ENCODE data around the gene C14orf93.

The C14orf93 gene

DNA sequence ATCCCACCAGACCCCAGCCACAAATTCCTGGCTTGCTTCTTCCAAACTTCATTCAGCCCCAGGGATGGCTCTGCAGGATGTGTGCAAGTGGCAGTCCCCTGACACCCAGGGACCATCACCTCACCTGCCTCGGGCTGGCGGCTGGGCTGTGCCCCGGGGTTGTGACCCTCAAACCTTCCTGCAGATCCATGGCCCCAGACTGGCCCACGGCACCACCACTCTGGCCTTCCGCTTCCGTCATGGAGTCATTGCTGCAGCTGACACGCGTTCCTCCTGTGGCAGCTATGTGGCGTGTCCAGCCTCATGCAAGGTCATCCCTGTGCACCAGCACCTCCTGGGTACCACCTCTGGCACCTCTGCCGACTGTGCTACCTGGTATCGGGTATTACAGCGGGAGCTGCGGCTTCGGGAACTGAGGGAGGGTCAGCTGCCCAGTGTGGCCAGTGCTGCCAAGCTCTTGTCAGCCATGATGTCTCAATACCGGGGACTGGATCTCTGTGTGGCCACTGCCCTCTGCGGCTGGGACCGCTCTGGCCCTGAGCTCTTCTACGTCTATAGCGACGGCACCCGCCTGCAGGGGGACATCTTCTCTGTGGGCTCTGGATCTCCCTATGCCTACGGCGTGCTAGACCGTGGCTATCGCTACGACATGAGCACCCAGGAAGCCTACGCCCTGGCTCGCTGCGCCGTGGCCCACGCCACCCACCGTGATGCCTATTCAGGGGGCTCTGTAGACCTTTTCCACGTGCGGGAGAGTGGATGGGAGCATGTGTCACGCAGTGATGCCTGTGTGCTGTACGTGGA lies 32.4 kb upstream of the C14orf93 start, which contains the start of gene PSMB11:
TSS of gene PSMB11 (plus strand) at position 51 of the 804 bp plus-strand sequence. CDS start at position 65, 14 bp downstream.
- no peaks in the 10 kb centered on the region for H3K4me1 ChIP-seq (ENCODE audit: insufficient read depth, low read length)
- no peak within 1 kb of the TSS for H3K4me3 ChIP-seq (ENCODE audit: low read depth in 1 of 2, low read length in 2 of 2)
- H3K36me3 ChIP-seq (ENCODE audit: insufficient read depth, low read length), result no peaks in the 10 kb centered on the region
- H3K27ac ChIP-seq (ENCODE audit: low read depth, low read length), result no peak within 1 kb of the TSS
- no peaks in the 10 kb centered on the region for H3K27me3 ChIP-seq (ENCODE audit: control insufficient read depth in 1 of 2, insufficient read depth in 2 of 2, low read length in 2 of 2)
- no peak within 1 kb of the TSS for H3K9ac ChIP-seq (ENCODE audit: low read length)
- no peaks in the 10 kb centered on the region for H3K9me3 ChIP-seq (ENCODE audit: low read length)

DNA sequence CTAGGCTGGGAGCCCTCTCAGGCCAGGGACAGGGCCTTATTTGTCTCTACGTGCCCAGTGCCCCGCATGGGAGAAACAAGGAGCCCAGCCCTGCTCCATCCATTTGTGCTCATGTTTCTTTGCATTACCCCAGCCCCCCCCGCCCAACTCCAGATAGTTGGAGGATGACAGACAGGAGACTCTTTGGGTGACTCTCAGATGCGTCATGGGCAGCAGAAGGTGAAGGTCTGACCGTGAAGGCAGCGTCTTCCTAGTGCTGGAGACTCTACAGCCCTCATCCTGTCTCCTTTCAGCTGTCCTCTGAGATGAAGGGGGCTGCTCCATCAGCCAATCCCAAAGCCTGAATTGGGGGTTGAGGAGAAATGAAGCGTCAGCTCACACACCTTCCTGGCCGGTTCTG lies 31.8 kb upstream of the C14orf93 start:
- H3K9ac ChIP-seq (ENCODE audit: low read length), result no peak overlapping the region
- H3K27me3 ChIP-seq (ENCODE audit: control insufficient read depth in 1 of 2, insufficient read depth in 2 of 2, low read length in 2 of 2), result no peaks in the 10 kb centered on the region
- no peak overlapping the region for H3K4me3 ChIP-seq (ENCODE audit: low read depth in 1 of 2, low read length in 2 of 2)
- H3K4me1 ChIP-seq (ENCODE audit: insufficient read depth, low read length), result no peaks in the 10 kb centered on the region
- no peaks in the 10 kb centered on the region for H3K36me3 ChIP-seq (ENCODE audit: insufficient read depth, low read length)
- H3K27ac ChIP-seq (ENCODE audit: low read depth, low read length), result no peak overlapping the region
- no peaks in the 10 kb centered on the region for H3K9me3 ChIP-seq (ENCODE audit: low read length)

DNA sequence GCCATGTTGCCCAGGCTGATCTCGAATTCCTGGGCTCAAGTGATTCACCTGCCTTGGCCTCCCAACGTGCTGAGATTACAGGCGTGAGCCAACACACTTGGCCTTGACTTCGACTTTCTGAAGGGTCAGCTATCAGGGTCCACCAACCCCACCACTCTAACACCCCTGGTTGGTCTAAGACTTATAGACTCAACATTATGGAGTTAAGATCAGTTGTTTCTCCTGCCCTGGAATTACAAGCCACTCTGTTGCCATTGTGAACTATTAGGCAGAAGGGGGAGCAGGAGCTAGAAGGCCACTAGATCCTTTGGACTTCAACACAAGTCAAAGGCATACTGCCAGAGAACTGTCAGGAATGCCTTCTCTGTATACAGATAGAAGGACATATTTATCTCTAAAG lies 30.2 kb upstream of the C14orf93 start:
- no peak overlapping the region for H3K4me3 ChIP-seq (ENCODE audit: low read depth in 1 of 2, low read length in 2 of 2)
- H3K27me3 ChIP-seq (ENCODE audit: control insufficient read depth in 1 of 2, insufficient read depth in 2 of 2, low read length in 2 of 2), result no peaks in the 10 kb centered on the region
- H3K36me3 ChIP-seq (ENCODE audit: insufficient read depth, low read length), result no peaks in the 10 kb centered on the region
- H3K9ac ChIP-seq (ENCODE audit: low read length), result no peak overlapping the region
- H3K9me3 ChIP-seq (ENCODE audit: low read length), result no peaks in the 10 kb centered on the region
- no peak overlapping the region for H3K27ac ChIP-seq (ENCODE audit: low read depth, low read length)
- H3K4me1 ChIP-seq (ENCODE audit: insufficient read depth, low read length), result no peaks in the 10 kb centered on the region

DNA sequence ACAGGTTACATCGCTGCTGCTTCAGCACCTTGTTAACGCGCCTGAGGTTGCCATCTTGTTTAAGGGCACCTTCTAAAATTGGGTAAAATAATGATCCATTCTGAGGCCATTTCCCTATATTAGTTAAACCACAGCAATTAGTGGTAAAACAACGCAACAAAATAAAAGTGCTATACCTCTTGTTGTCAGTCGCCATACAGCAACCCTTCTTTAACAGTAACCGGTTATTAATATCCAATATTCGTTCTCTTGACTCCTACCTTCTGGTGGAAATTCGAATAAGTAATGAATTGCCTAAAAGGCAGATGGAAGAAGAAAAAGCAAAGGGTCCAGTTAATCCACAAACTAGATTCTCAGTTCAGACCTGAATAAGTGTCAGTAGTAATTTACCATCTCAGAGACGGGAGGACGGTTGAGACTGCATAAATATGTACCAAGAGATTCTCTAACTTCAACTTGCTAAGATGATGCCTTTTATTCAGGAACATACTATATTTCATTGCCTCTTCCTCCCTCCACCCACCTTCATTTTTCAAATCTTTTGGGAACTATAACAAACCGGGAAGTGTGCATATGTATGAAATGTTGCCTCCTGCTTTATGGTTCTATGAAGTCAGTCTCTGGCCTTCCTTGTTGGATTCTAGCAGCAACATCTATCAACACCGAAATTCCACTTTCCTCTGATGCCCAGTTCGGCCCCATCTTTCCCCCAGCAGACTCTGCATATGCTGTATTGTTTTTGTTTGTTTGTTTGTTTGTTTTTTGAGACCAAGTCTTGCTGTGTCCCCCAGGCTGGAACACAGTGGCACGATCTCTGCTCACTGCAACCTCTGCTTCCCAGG lies 25.6 kb upstream of the C14orf93 start:
- Histone ChIP-seq H3K9me3 (ENCODE audit: low read length) (no peaks in the 10 kb centered on the region), H3K4me1 (ENCODE audit: insufficient read depth, low read length) (peaks cover 12% of the 10 kb centered on the region), H3K36me3 (ENCODE audit: insufficient read depth, low read length) (peaks cover 25% of the 10 kb centered on the region), H3K4me3 (ENCODE audit: low read depth in 1 of 2, low read length in 2 of 2) (peak overlapping the region; percentile 48 to 83), H3K27me3 (ENCODE audit: control insufficient read depth in 1 of 2, insufficient read depth in 2 of 2, low read length in 2 of 2) (no peaks in the 10 kb centered on the region), H3K27ac (ENCODE audit: low read depth, low read length) (peak overlapping the region; percentile 93), H3K9ac (ENCODE audit: low read length) (no peak overlapping the region)

DNA sequence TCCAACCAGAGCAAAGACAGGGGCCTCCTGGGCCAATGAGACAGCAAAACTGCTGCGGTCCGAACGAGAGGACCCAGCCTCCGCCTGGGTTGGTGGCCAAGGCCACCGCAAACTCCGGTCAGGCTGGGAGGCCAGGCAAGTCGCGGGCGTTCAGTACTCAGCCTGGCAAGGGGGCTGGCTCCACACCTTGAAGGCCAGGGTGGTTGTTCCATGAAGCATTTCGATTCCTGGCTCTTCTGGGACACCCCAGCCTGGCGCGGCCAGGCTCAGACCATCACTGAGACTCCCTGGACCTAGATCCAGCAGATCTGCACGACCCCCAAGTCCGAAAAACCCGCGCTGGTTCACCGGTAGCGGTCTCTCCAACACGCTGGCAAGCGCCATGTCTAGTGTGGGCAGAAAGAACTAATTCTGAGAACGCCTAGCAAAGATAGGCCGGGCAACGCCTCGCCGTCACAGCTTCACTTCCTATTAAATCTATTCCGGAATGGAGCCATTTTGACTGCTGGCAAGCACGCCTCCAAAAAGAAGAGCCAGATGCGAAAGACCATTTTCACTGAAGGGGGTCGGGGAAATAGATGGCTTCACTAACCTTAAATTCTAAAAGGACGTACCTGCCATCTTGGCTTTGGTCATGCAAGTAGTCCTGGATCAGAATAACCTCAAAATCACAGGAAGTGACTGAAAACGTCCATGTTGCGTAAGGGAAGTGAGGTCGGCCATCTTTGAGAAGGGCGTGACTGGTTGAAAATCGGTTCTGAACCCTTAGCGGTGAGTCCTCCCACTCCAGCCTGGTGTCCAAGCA lies 24.8 kb upstream of the C14orf93 start, which contains the start of gene PSMB5:
TSS of gene PSMB5 (minus strand) at position 403 of the 805 bp plus-strand sequence. CDS start at position 384, 19 bp downstream.
- peaks cover 12% of the 10 kb centered on the region for H3K4me1 ChIP-seq (ENCODE audit: insufficient read depth, low read length)
- H3K9ac ChIP-seq (ENCODE audit: low read length), result peak within 1 kb of the TSS; percentile 81
- peaks cover 28% of the 10 kb centered on the region for H3K36me3 ChIP-seq (ENCODE audit: insufficient read depth, low read length)
- no peaks in the 10 kb centered on the region for H3K27me3 ChIP-seq (ENCODE audit: control insufficient read depth in 1 of 2, insufficient read depth in 2 of 2, low read length in 2 of 2)
- peak within 1 kb of the TSS; percentile 48 to 83 for H3K4me3 ChIP-seq (ENCODE audit: low read depth in 1 of 2, low read length in 2 of 2)
- H3K27ac ChIP-seq (ENCODE audit: low read depth, low read length), result peak within 1 kb of the TSS; percentile 93
- H3K9me3 ChIP-seq (ENCODE audit: low read length), result no peaks in the 10 kb centered on the region

DNA sequence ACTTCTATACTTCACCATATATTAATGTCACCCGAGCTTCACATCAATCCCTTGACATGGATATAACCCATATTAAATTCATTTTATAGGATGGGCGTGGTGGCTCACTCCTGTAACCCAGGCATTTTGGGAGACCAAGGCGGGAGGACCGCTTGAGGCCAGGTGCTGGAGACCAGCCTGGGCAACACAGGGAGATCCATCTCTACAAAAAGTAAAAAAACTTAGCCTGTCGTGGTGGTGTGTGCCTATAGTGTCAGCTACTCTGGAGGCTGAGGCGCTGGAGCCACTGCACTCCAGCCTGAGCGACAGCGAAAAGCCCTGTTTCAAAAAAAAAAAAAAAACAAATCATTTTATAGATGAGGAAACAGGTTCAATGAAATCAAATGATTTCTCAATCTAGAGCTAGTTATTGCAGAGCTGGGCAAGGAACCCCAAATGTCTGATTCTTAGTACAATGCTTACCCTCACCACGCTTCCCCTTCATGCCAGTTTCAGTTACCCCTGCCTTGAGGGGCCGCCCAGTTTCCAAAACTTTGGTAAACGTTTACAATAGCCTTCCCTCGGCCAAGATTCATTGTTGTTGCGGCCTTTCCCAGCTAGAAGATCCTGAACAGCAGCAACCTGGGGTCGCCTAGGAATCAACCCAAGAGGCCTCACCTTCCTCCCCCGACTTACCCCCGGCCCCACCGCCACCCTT lies 24.0 kb upstream of the C14orf93 start:
- Histone ChIP-seq H3K4me1 (ENCODE audit: insufficient read depth, low read length) (peaks cover 12% of the 10 kb centered on the region), H3K9me3 (ENCODE audit: low read length) (no peaks in the 10 kb centered on the region), H3K27me3 (ENCODE audit: control insufficient read depth in 1 of 2, insufficient read depth in 2 of 2, low read length in 2 of 2) (no peaks in the 10 kb centered on the region), H3K4me3 (ENCODE audit: low read depth in 1 of 2, low read length in 2 of 2) (peak overlapping the region; percentile 48 to 83), H3K9ac (ENCODE audit: low read length) (peak overlapping the region; percentile 81), H3K36me3 (ENCODE audit: insufficient read depth, low read length) (peaks cover 33% of the 10 kb centered on the region), H3K27ac (ENCODE audit: low read depth, low read length) (peak overlapping the region; percentile 93)

DNA sequence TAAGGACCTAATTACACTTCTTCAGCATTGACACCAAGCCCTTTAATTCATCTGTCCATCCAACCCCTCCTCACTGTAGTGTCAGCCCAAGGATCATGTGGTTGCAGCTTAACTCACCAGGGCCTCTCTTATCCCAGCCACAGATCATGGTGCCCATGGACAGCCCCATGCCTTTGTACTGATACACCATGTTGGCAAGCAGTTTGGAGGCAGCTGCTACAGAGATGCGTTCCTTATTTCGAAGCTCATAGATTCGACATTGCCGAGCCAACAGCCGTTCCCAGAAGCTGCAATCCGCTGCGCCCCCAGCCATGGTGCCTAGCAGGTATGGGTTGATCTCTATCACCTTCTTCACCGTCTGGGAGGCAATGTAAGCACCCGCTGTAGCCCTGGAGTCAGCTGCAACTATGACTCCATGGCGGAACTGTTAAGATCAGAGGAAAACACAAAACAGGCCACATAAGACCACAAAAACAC lies 23.3 kb upstream of the C14orf93 start:
- Histone ChIP-seq H3K9ac (ENCODE audit: low read length) (no peak overlapping the region), H3K27ac (ENCODE audit: low read depth, low read length) (no peak overlapping the region), H3K36me3 (ENCODE audit: insufficient read depth, low read length) (peaks cover 38% of the 10 kb centered on the region), H3K27me3 (ENCODE audit: control insufficient read depth in 1 of 2, insufficient read depth in 2 of 2, low read length in 2 of 2) (no peaks in the 10 kb centered on the region), H3K9me3 (ENCODE audit: low read length) (no peaks in the 10 kb centered on the region), H3K4me1 (ENCODE audit: insufficient read depth, low read length) (peaks cover 12% of the 10 kb centered on the region), H3K4me3 (ENCODE audit: low read depth in 1 of 2, low read length in 2 of 2) (peak overlapping the region in 1 of 2 donors; percentile 83)

DNA sequence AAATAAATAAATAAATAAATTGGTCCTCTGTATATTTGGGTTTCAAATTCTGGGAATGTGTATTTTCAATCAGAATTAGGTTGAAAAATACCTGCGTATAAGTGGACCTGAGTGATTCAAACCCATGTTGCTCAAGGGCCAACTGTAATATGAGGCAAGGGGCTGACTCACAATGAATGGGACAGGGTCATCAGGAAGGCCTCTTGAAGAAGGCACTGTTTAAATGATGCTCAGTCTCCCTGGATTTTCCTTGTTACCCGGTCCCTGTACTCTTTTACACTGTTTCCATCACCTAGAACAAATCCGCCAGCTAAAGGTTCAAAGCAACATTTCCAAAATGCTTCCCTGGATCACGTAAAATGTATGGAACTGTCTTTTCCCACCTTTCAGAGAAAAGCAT lies 21.0 kb upstream of the C14orf93 start:
- Histone ChIP-seq H3K4me3 (ENCODE audit: low read depth in 1 of 2, low read length in 2 of 2) (no peak overlapping the region), H3K36me3 (ENCODE audit: insufficient read depth, low read length) (peaks cover 41% of the 10 kb centered on the region), H3K9me3 (ENCODE audit: low read length) (no peaks in the 10 kb centered on the region), H3K4me1 (ENCODE audit: insufficient read depth, low read length) (peaks cover 12% of the 10 kb centered on the region), H3K27ac (ENCODE audit: low read depth, low read length) (no peak overlapping the region), H3K9ac (ENCODE audit: low read length) (no peak overlapping the region), H3K27me3 (ENCODE audit: control insufficient read depth in 1 of 2, insufficient read depth in 2 of 2, low read length in 2 of 2) (no peaks in the 10 kb centered on the region)

DNA sequence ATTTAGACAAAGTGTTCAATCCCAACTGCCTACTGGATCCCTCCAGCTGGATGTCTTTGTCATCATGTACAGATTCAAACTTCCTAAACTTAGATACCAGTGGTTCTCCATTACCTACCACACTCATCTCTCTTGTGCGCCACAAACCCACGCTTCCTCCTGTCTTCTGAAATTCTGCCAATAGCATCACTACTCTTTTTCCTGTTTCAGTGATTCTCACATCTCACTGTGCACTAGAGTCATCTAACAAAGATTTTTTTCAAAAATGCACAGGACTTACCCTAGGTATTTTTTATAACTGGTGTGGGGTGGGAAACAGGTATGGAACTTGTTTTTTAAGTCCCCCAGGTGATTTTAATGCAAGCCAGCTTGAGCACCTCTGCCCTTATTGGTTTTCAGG lies 18.9 kb upstream of the C14orf93 start:
- no peak overlapping the region for H3K9ac ChIP-seq (ENCODE audit: low read length)
- H3K9me3 ChIP-seq (ENCODE audit: low read length), result no peaks in the 10 kb centered on the region
- H3K4me3 ChIP-seq (ENCODE audit: low read depth in 1 of 2, low read length in 2 of 2), result no peak overlapping the region
- H3K27me3 ChIP-seq (ENCODE audit: control insufficient read depth in 1 of 2, insufficient read depth in 2 of 2, low read length in 2 of 2), result no peaks in the 10 kb centered on the region
- H3K36me3 ChIP-seq (ENCODE audit: insufficient read depth, low read length), result peaks cover 52% of the 10 kb centered on the region
- peaks cover 8% of the 10 kb centered on the region for H3K4me1 ChIP-seq (ENCODE audit: insufficient read depth, low read length)
- H3K27ac ChIP-seq (ENCODE audit: low read depth, low read length), result no peak overlapping the region

DNA sequence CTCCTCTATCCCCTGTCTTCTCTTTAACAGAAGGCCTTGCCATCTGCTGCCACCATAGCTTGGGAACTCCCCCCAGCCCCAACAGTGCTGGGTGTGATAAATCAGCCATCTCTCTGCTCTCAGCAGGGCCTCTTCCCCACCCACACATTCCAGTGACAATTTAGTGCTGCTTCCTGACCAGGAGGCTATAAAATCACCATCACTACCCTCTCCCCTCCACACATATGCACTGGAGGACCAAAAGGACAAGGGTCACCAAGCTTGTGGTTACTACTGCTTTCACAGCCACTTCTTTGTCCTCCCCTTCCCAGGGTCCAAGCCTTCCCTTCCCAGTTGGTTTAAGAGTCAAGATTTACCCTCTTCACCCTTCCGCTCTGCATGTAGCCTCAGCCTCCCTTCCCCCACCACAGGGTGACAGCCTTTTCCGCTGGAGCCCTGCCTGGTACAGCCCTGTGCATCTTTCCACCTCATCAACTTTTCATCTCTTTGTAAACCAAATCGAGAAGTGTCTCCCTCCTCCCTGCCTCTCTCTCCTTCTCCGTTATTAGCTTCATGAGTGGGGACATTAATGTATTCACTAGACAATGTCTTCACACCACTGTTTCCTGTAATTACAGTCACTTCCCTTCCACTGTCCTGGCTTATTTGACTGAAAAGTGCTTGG lies 15.3 kb upstream of the C14orf93 start:
- peaks cover 25% of the 10 kb centered on the region for H3K36me3 ChIP-seq (ENCODE audit: insufficient read depth, low read length)
- H3K4me1 ChIP-seq (ENCODE audit: insufficient read depth, low read length), result no peaks in the 10 kb centered on the region
- H3K9me3 ChIP-seq (ENCODE audit: low read length), result no peaks in the 10 kb centered on the region
- no peaks in the 10 kb centered on the region for H3K27me3 ChIP-seq (ENCODE audit: control insufficient read depth in 1 of 2, insufficient read depth in 2 of 2, low read length in 2 of 2)
- no peak overlapping the region for H3K27ac ChIP-seq (ENCODE audit: low read depth, low read length)
- no peak overlapping the region for H3K4me3 ChIP-seq (ENCODE audit: low read depth in 1 of 2, low read length in 2 of 2)
- H3K9ac ChIP-seq (ENCODE audit: low read length), result no peak overlapping the region

Data from muscle layer of colon (tissue), 2 donors.